ENCODE data around the gene PPP1R13B.

The PPP1R13B gene

GRCh38 chr14:103708750-103709187 lies 138.6 kb downstream of the PPP1R13B start:
- DNase-seq = no peak

GRCh38 chr14:103707329-103708263 lies 139.8 kb downstream of the PPP1R13B start:
- no peak for DNase-seq

- no peak for DNase-seq
Observed at GRCh38 chr14:103706551-103707328, 140.6 kb downstream of the PPP1R13B start.

- no peak for DNase-seq
Observed at GRCh38 chr14:103705504-103706284, 141.7 kb downstream of the PPP1R13B start.

- no peak for DNase-seq
Observed at GRCh38 chr14:103705118-103705503, 142.3 kb downstream of the PPP1R13B start.

GRCh38 chr14:103704708-103705107 lies 142.7 kb downstream of the PPP1R13B start:
- DNase-seq = no peak

GRCh38 chr14:103703433-103704385 lies 143.7 kb downstream of the PPP1R13B start:
- DNase-seq = no peak

GRCh38 chr14:103702497-103703432 lies 144.6 kb downstream of the PPP1R13B start:
- DNase-seq = no peak

GRCh38 chr14:103702095-103702494 lies 145.3 kb downstream of the PPP1R13B start:
- no peak for DNase-seq

GRCh38 chr14:103700753-103701490 lies 146.5 kb downstream of the PPP1R13B start:
- DNase-seq = no peak

- DNase-seq = no peak
Observed at GRCh38 chr14:103699901-103700752, 147.2 kb downstream of the PPP1R13B start.

GRCh38 chr14:103699261-103699661 lies 148.1 kb downstream of the PPP1R13B start:
- no peak for DNase-seq

- DNase-seq = no peak
Observed at GRCh38 chr14:103698380-103699260, 148.8 kb downstream of the PPP1R13B start.

- no peak for DNase-seq
Observed at GRCh38 chr14:103697603-103698379, 149.6 kb downstream of the PPP1R13B start.

- no peak for DNase-seq
Observed at GRCh38 chr14:103697206-103697602, 150.2 kb downstream of the PPP1R13B start.

GRCh38 chr14:103696466-103697071 lies 150.8 kb downstream of the PPP1R13B start:
- DNase-seq = no peak

- no peak for DNase-seq
Observed at GRCh38 chr14:103696070-103696402, 151.3 kb downstream of the PPP1R13B start.

All from amniotic stem cell (primary cell).